WI38 (cell line): ENCODE results near the gene ZBBX.
A peak's percentile ranks its signal among the peaks of the same experiment; 100 is the strongest.
"Not testable (repeated sequence)": the region's sequence is repeated elsewhere in the genome, so short reads cannot be mapped to it uniquely, and the experiment has no call there.

ENCODE experiments used
- H3K4me3 ChIP-seq: 2 replicates; pipeline ENCODE4 v1.5.1; 2011; ENCODE audit warnings: low read depth, mild to moderate bottlenecking, control low read depth, low read length
- CTCF ChIP-seq: IDR thresholded peaks from 2 replicates; pipeline ENCODE4 v1.5.1; 2012; ENCODE audit warnings: low read depth, mild to moderate bottlenecking, control low read depth, low read length

ZBBX gene

GRCh38 chr3:167380004-167380689, at the start of gene ZBBX:
ZBBX (minus strand) TSS chr3:167380297; CDS start chr3:167372901, 7,396 bp downstream.
- 0 out of 2 replicates have a peak within 1 kb of the TSS, but pooled peaks have one; percentile 28 for H3K4me3 ChIP-seq
- peak; percentile 46 for TF ChIP-seq CTCF

GRCh38 chr3:167426962-167427361, 46.9 kb upstream of the ZBBX start:
- H3K4me3 ChIP-seq: not testable (repeated sequence)

GRCh38 chr3:167422396-167422795, 42.3 kb upstream of the ZBBX start:
- H3K4me3 ChIP-seq: not testable (repeated sequence)

GRCh38 chr3:167409611-167410010, 29.5 kb upstream of the ZBBX start:
- no peak overlapping the region for H3K4me3 ChIP-seq
- no peak for TF ChIP-seq CTCF

GRCh38 chr3:167406876-167407492, 26.9 kb upstream of the ZBBX start:
- no peak for TF ChIP-seq CTCF
- no peak overlapping the region for H3K4me3 ChIP-seq

GRCh38 chr3:167397826-167398225, 17.7 kb upstream of the ZBBX start:
- no peak overlapping the region for H3K4me3 ChIP-seq
- no peak for TF ChIP-seq CTCF

GRCh38 chr3:167396075-167396474, 16.0 kb upstream of the ZBBX start:
- no peak for TF ChIP-seq CTCF

GRCh38 chr3:167394003-167394402, 13.9 kb upstream of the ZBBX start:
- H3K4me3 ChIP-seq: no peak overlapping the region

More at GRCh38 chr3:167396075-167396474, 16.0 kb upstream of the ZBBX start:
- no peak overlapping the region for H3K4me3 ChIP-seq

More at GRCh38 chr3:167394003-167394402, 13.9 kb upstream of the ZBBX start:
- no peak for TF ChIP-seq CTCF
